Endothelial cell of umbilical vein (primary cell): Measurements from ENCODE around the gene DYRK1A. TPM values are rescaled to one million over a fixed set of nuclear protein-coding genes. Genes with fewer than 3 reads are reported as not detected.

Experiments used
- BruUV-seq: library from RNA; stranded (reverse); fragments of 400-500 nt; replicated peaks from 2 replicates; lab custom pipeline; 2021; lab: Mats Ljungman, UMichigan
- CTCF ChIA-PET: fragments of 300-600, 350-600 bp; sonication (Branson Sonifier 250); formaldehyde crosslinking; loops from one replicate; lab custom pipeline; 2021; ENCODE audit warnings: antibody characterized with exemption, inconsistent platforms; lab: Charles Lee
- POLR2A ChIA-PET: fragments of 300-600, 350-600 bp; sonication (Branson Sonifier 250); formaldehyde crosslinking; loops from one replicate; lab custom pipeline; 2021; ENCODE audit warnings: antibody characterized with exemption, inconsistent platforms; lab: Charles Lee
- DNase-seq: peaks from one replicate; pipeline ENCODE4 v3.0.0-alpha.2; 2011; ENCODE audit warnings: low read depth, low spot score
- FAIRE-seq: peaks from 2 replicates; lab custom pipeline; 2011; peaks lifted over from hg19 to GRCh38; lab: Jason Lieb, UNC
- H2AFZ ChIP-seq: 2 replicates; pipeline ENCODE4 v1.6.0; 2012; ENCODE audit warnings: low read depth, low read length, control low read depth, inconsistent platforms
- H3K27ac ChIP-seq: 2 replicates; pipeline ENCODE4 v1.5.1; 2011; ENCODE audit warnings: low read depth, mild to moderate bottlenecking, control low read depth, low read length, moderate library complexity; ENCODE audit not compliant: insufficient read depth
- H3K27me3 ChIP-seq, 2 experiments: 2 replicates each; pipeline versions ENCODE4 v1.6.0 to v1.6.1; 2011; ENCODE audit warnings: low read length in 2 of 2, mixed read lengths in 1 of 2; ENCODE audit not compliant: control insufficient read depth in 2 of 2, insufficient read depth in 2 of 2
- H3K36me3 ChIP-seq, 2 experiments: 2 replicates in 1 of 2; 3 replicates in 1 of 2; pipeline ENCODE4 v1.5.1; 2011; ENCODE audit warnings: low read length in 2 of 2, mild to moderate bottlenecking in 1 of 2, moderate library complexity in 1 of 2; ENCODE audit not compliant: control insufficient read depth in 2 of 2, insufficient read depth in 2 of 2; ENCODE audit errors: extremely low read depth in 1 of 2
- H3K4me1 ChIP-seq: 3 replicates; pipeline ENCODE4 v1.5.1; 2011; ENCODE audit warnings: mild to moderate bottlenecking, low read length; ENCODE audit not compliant: control insufficient read depth, insufficient read depth; ENCODE audit errors: extremely low read depth
- H3K4me2 ChIP-seq: 2 replicates; pipeline ENCODE4 v1.6.1; 2011; ENCODE audit warnings: low read length, control low read depth, mixed read lengths; ENCODE audit not compliant: insufficient read depth
- H3K4me3 ChIP-seq, 3 experiments: fragments of 200-600 bp in 1 of 3; sonication (generic), shearing (Covaris generic) in 1 of 3; replicated peaks in 1 of 3; 2 replicates each; pipeline ENCODE4 v1.5.1; 2011 to 2016; ENCODE audit warnings: control low read depth in 3 of 3, low read length in 3 of 3, mild to moderate bottlenecking in 2 of 3, inconsistent platforms in 1 of 3, low read depth in 1 of 3, moderate library complexity in 1 of 3; ENCODE audit not compliant: insufficient read depth in 1 of 3
- H3K79me2 ChIP-seq: 2 replicates; pipeline ENCODE4 v1.6.0; 2012; ENCODE audit warnings: low read length, inconsistent platforms; ENCODE audit not compliant: control insufficient read depth, insufficient read depth
- H3K9ac ChIP-seq: replicated peaks from 2 replicates; pipeline ENCODE3; 2011; ENCODE audit warnings: low read length, control low read depth; ENCODE audit not compliant: insufficient read depth; ENCODE audit errors: extremely low read depth
- H3K9me1 ChIP-seq: replicated peaks from 3 replicates; pipeline ENCODE4 v1.6.0; 2011; ENCODE audit warnings: mild to moderate bottlenecking, low read length; ENCODE audit not compliant: control insufficient read depth, insufficient read depth; ENCODE audit errors: extremely low read depth
- H3K9me3 ChIP-seq: replicated peaks from 2 replicates; pipeline ENCODE4 v1.5.1; 2012; ENCODE audit warnings: low read length, inconsistent platforms; ENCODE audit not compliant: control insufficient read depth, insufficient read depth
- H4K20me1 ChIP-seq: replicated peaks from 2 replicates; pipeline ENCODE3; 2011; ENCODE audit warnings: mild to moderate bottlenecking, low read length; ENCODE audit not compliant: control insufficient read depth, insufficient read depth; ENCODE audit errors: extremely low read depth
- CTCF ChIP-seq, 2 donors: IDR thresholded peaks; 1 replicate in 1 of 2; 2 replicates in 1 of 2; pipeline ENCODE4 v1.5.1; 2011; ENCODE audit warnings: low read length in 2 of 2, mild to moderate bottlenecking in 2 of 2, moderate library complexity in 2 of 2, control low read depth in 1 of 2, inconsistent platforms in 1 of 2, low read depth in 1 of 2; ENCODE audit not compliant: insufficient read depth in 1 of 2; ENCODE audit errors: extremely low read depth in 1 of 2
- EZH2 ChIP-seq: IDR thresholded peaks from 2 replicates; pipeline ENCODE4 v1.6.1; 2012; ENCODE audit warnings: borderline replicate concordance, low read depth, mild to moderate bottlenecking, moderate library complexity, low read length, inconsistent platforms; ENCODE audit not compliant: severe bottlenecking
- FOS ChIP-seq: IDR thresholded peaks from 2 replicates; pipeline ENCODE4 v1.6.1; 2011; ENCODE audit warnings: mild to moderate bottlenecking, low read length, moderate library complexity, borderline replicate concordance; ENCODE audit not compliant: insufficient read depth
- GATA2 ChIP-seq: IDR thresholded peaks from 2 replicates; pipeline ENCODE4 v1.7.0; 2011; ENCODE audit warnings: low read depth, mild to moderate bottlenecking, moderate library complexity, mixed read lengths, low read length; ENCODE audit not compliant: insufficient read length, insufficient read depth
- JUN ChIP-seq: IDR thresholded peaks from 2 replicates; pipeline ENCODE4 v1.6.1; 2011; ENCODE audit warnings: borderline replicate concordance, low read depth; ENCODE audit not compliant: insufficient read length, insufficient read depth
- MAX ChIP-seq: IDR thresholded peaks from 2 replicates; pipeline ENCODE4 v1.6.1; 2011; ENCODE audit not compliant: insufficient read depth, insufficient read length
- MYC ChIP-seq: IDR thresholded peaks from one replicate; pipeline ENCODE4 v1.6.1; 2011; ENCODE audit warnings: mild to moderate bottlenecking, low read depth, low read length
- POLR2A ChIP-seq: IDR thresholded peaks from 2 replicates; pipeline ENCODE4 v1.6.1; 2012; ENCODE audit warnings: low read depth, mild to moderate bottlenecking, control low read depth, low read length
- POLR2AphosphoS5 ChIP-seq: IDR thresholded peaks from 2 replicates; pipeline ENCODE4 v1.6.1; 2012; ENCODE audit warnings: low read depth, mild to moderate bottlenecking, control low read depth, low read length, moderate library complexity; ENCODE audit not compliant: insufficient read depth
- dilution Hi-C: fragments of 300-500 bp; cut with MboI; formaldehyde crosslinking; loops from one replicate; pipeline ENCODE4 v1.15.0; 2019; ENCODE audit warnings: low sequenced_read_pairs; ENCODE audit not compliant: extremely low pct_ligation_motif_present
- intact Hi-C: fragments of 100-400 bp; cut with micrococcal nuclease; formaldehyde crosslinking; loops from one replicate; pipeline ENCODE4 v1.10.0; 2022
- polyA plus RNA-seq, 4 experiments: library from polyadenylated mRNA; depleted of rRNA in 3 of 4; stranded (reverse) in 3 of 4; unstranded in 1 of 4; fragments of >200 nt; gene quantifications; 2 replicates each; pipeline versions ENCODE4 v1.2.1 to v1.2.3, GENCODE V29; 2011 to 2012; ENCODE audit warnings: missing spikeins in 1 of 4
- total RNA-seq: library from RNA; stranded (reverse); gene quantifications from 2 replicates; pipeline ENCODE4 v1.2.3, GENCODE V29; 2021

DYRK1A gene
- total and polyA plus RNA-seq, 2 donors (not counting 3 experiments of a cell fraction or from before 2014, with no cell fraction given) = 51.8 to 53.7 TPM

GRCh38 chr21:37374027-37374426, 7.5 kb downstream of the DYRK1A start:
- Histone ChIP-seq H3K9me3 (no peaks in the 10 kb centered on the region), H4K20me1 (peaks cover 2% of the 10 kb centered on the region), H3K36me3 (no peaks in the 10 kb centered on the region), H2AFZ (no peak overlapping the region), H3K27me3 (no peaks in the 10 kb centered on the region), H3K9me1 (no peaks in the 10 kb centered on the region), H3K9ac (peak overlapping the region; percentile 11), H3K4me1 (peaks cover 54% of the 10 kb centered on the region), H3K4me2 (peak overlapping the region; percentile 47), H3K27ac (peak overlapping the region; percentile 82), H3K4me3 (no peak overlapping the region), H3K79me2 (peaks cover 96% of the 10 kb centered on the region)
- ChIA-PET CTCF (interaction anchor here (1.0 to 2.5 kb wide), 15 partner anchors 8 to 327 kb away, joined by 3 to 18 read pairs (median 4); partner anchors contain the start of gene VPS26C), POLR2A (interaction anchor here (0.6 kb wide), 2 partner anchors 8 to 976 kb away, joined by 3 to 5 read pairs; no protein-coding TSS in a partner anchor)
- dilution Hi-C loops (no loop called here), intact Hi-C loops (loop anchor here (5.0 to 10.0 kb wide), 4 partner anchors 63 to 389 kb away; no protein-coding TSS in a partner anchor)
- BruUV-seq = no TSS peak
- FAIRE-seq (peak; percentile 64), DNase-seq (peak; percentile 85)
- TF ChIP-seq POLR2A (no peak), JUN (peak; percentile 70)

- FAIRE-seq (no peak), DNase-seq (no peak)
- no peak for TF ChIP-seq JUN
- TF ChIP-seq EZH2 = no peak
- no peak for TF ChIP-seq POLR2A
- no peak for TF ChIP-seq GATA2
- no peak for TF ChIP-seq MAX
- no peak for TF ChIP-seq FOS
- TF ChIP-seq POLR2AphosphoS5 = no peak
- no peak for TF ChIP-seq CTCF (IDR thresholded peaks at IDR 0.05; ENCODE audit: extremely low read depth in 1 of 2, insufficient read depth in 1 of 2, low read depth in 1 of 2, low read length in 2 of 2)
- TF ChIP-seq MYC = no peak
- no peaks in the 10 kb centered on the region for H3K27me3 ChIP-seq
- dilution Hi-C loops (no loop called here), intact Hi-C loops (loop anchor here (10.0 kb wide), 1 partner anchor 391 kb away; no protein-coding TSS in a partner anchor)
- POLR2A ChIA-PET = no interaction called here
- no peaks in the 10 kb centered on the region for H3K9me1 ChIP-seq
- no peaks in the 10 kb centered on the region for H3K9me3 ChIP-seq
- no peak overlapping the region for H3K4me2 ChIP-seq
- H3K9ac ChIP-seq = no peak overlapping the region
- H3K79me2 ChIP-seq = peaks cover 96% of the 10 kb centered on the region
- no peak overlapping the region for H3K27ac ChIP-seq
- H3K4me3 ChIP-seq = no peak overlapping the region
- CTCF ChIA-PET = interaction anchor here (1.3 to 2.5 kb wide), 3 partner anchors 9 to 210 kb away, joined by 3 to 10 read pairs (median 6); no protein-coding TSS in a partner anchor
- no peak overlapping the region for H2AFZ ChIP-seq
- H3K36me3 ChIP-seq = no peaks in the 10 kb centered on the region
- H3K4me1 ChIP-seq = peaks cover 39% of the 10 kb centered on the region
- no TSS peak for BruUV-seq
- H4K20me1 ChIP-seq = peaks cover 3% of the 10 kb centered on the region
Measured at GRCh38 chr21:37375866-37376574, 9.4 kb downstream of the DYRK1A start.
